ENCODE data around the gene DPH5.
"Not testable (repeated sequence)": the region's sequence is repeated elsewhere in the genome, so short reads cannot be mapped to it uniquely, and the experiment has no call there.

GRCh38 chr1:100947816-100948215 lies 77.8 kb downstream of the DPH5 start:
- not testable (repeated sequence) for TF ChIP-seq CTCF, POLR2A, EP300 (IDR thresholded peaks at IDR 0.05)
